Astrocyte (in vitro differentiated cells and primary cell): ENCODE data around the gene SNX5. TPM values are rescaled to one million over a fixed set of nuclear protein-coding genes. Genes with fewer than 3 reads are reported as not detected.

ENCODE experiments used
- DNase-seq: peaks from one replicate; pipeline ENCODE4 v3.0.0-alpha.2; 2010; ENCODE audit warnings: low read depth
- FAIRE-seq: peaks from 2 replicates; lab custom pipeline; 2011; peaks lifted over from hg19 to GRCh38; lab: Jason Lieb, UNC
- H2AFZ ChIP-seq: 2 replicates; pipeline ENCODE4 v1.6.0; 2012; ENCODE audit warnings: low read depth, low read length, inconsistent platforms
- H3K27ac ChIP-seq: 2 replicates; pipeline ENCODE4 v1.5.1; 2011; ENCODE audit warnings: low read depth, low read length, inconsistent platforms
- H3K27me3 ChIP-seq: 2 replicates; pipeline ENCODE4 v1.6.0; 2011; ENCODE audit warnings: low read length, inconsistent platforms; ENCODE audit not compliant: insufficient read depth
- H3K36me3 ChIP-seq: 2 replicates; pipeline ENCODE4 v1.5.1; 2011; ENCODE audit warnings: low read length, inconsistent platforms; ENCODE audit not compliant: insufficient read depth
- H3K4me1 ChIP-seq: 2 replicates; pipeline ENCODE4 v1.5.1; 2011; ENCODE audit warnings: low read length, inconsistent platforms; ENCODE audit not compliant: insufficient read depth
- H3K4me2 ChIP-seq: 2 replicates; pipeline ENCODE4 v1.6.0; 2012; ENCODE audit warnings: low read length, inconsistent platforms
- H3K4me3 ChIP-seq: 2 replicates; pipeline ENCODE4 v1.5.1; 2011; ENCODE audit warnings: low read depth, mild to moderate bottlenecking, low read length, inconsistent platforms; ENCODE audit not compliant: insufficient read depth
- H3K79me2 ChIP-seq: 2 replicates; pipeline ENCODE4 v1.6.0; 2012; ENCODE audit warnings: mild to moderate bottlenecking, low read length, inconsistent platforms; ENCODE audit not compliant: insufficient read depth
- H3K9ac ChIP-seq: 2 replicates; pipeline ENCODE4 v1.6.0; 2012; ENCODE audit warnings: mild to moderate bottlenecking, low read length, inconsistent platforms
- H3K9me3 ChIP-seq: 2 replicates; pipeline ENCODE4 v1.5.1; 2012; ENCODE audit warnings: low read depth, mild to moderate bottlenecking, low read length, inconsistent platforms; ENCODE audit not compliant: insufficient read depth
- H4K20me1 ChIP-seq: 2 replicates; pipeline ENCODE4 v1.6.0; 2012; ENCODE audit warnings: low read length, inconsistent platforms; ENCODE audit not compliant: insufficient read depth
- H3K27ac Mint-ChIP-seq: one replicate; pipeline ENCODE4 v1.8.0; 2021; ENCODE audit warnings: mild to moderate bottlenecking, mixed read lengths; ENCODE audit not compliant: unreplicated experiment
- H3K27me3 Mint-ChIP-seq: one replicate; pipeline ENCODE4 v1.8.0; 2021; ENCODE audit warnings: low read depth, mixed read lengths; ENCODE audit not compliant: unreplicated experiment
- H3K36me3 Mint-ChIP-seq: one replicate; pipeline ENCODE4 v1.8.0; 2021; ENCODE audit warnings: low read depth, mixed read lengths; ENCODE audit not compliant: unreplicated experiment
- H3K4me1 Mint-ChIP-seq: one replicate; pipeline ENCODE4 v1.8.0; 2021; ENCODE audit warnings: low read depth, mixed read lengths; ENCODE audit not compliant: unreplicated experiment
- H3K4me3 Mint-ChIP-seq: one replicate; pipeline ENCODE4 v1.8.0; 2021; ENCODE audit warnings: mild to moderate bottlenecking, moderate library complexity, mixed read lengths; ENCODE audit not compliant: unreplicated experiment
- H3K9me3 Mint-ChIP-seq: one replicate; pipeline ENCODE4 v1.8.0; 2021; ENCODE audit warnings: mild to moderate bottlenecking, mixed read lengths; ENCODE audit not compliant: unreplicated experiment
- CTCF ChIP-seq: IDR thresholded peaks from 2 replicates; pipeline ENCODE4 v1.5.1; 2011; ENCODE audit warnings: low read depth, mild to moderate bottlenecking, inconsistent platforms, low read length, moderate library complexity; ENCODE audit not compliant: insufficient read depth
- EZH2 ChIP-seq: IDR thresholded peaks from 2 replicates; pipeline ENCODE4 v1.6.1; 2012; ENCODE audit warnings: mild to moderate bottlenecking, low read length, inconsistent platforms; ENCODE audit not compliant: insufficient read depth
- total RNA-seq: library from RNA; stranded (reverse); gene quantifications from 2 replicates; pipeline ENCODE4 v1.2.1, GENCODE V29; 2021

Gene SNX5
- total RNA-seq, 1 donor from 2014 or later, result 95.1 TPM

- no peak overlapping the region for H3K27ac ChIP-seq
- H4K20me1 ChIP-seq, result peaks cover 97% of the 10 kb centered on the region
- no peaks in the 10 kb centered on the region for H3K9me3 ChIP-seq
- no peaks in the 10 kb centered on the region for H3K27me3 Mint-ChIP-seq
- H3K9ac ChIP-seq, result no peak overlapping the region
- H3K9me3 Mint-ChIP-seq, result no peaks in the 10 kb centered on the region
- no peak for FAIRE-seq
- peaks cover 51% of the 10 kb centered on the region for H3K36me3 ChIP-seq
- H3K27ac Mint-ChIP-seq, result no peak overlapping the region
- TF ChIP-seq EZH2 (no peak), CTCF (no peak)
- no peak for DNase-seq
- no peaks in the 10 kb centered on the region for H3K27me3 ChIP-seq
- peaks cover 25% of the 10 kb centered on the region for H3K4me1 ChIP-seq
- H3K79me2 ChIP-seq, result peaks cover 97% of the 10 kb centered on the region
- H3K4me2 ChIP-seq, result no peak overlapping the region
- H3K4me3 Mint-ChIP-seq, result no peak overlapping the region
- peaks cover 19% of the 10 kb centered on the region for H3K36me3 Mint-ChIP-seq
- peaks cover 46% of the 10 kb centered on the region for H3K4me1 Mint-ChIP-seq
- H3K4me3 ChIP-seq, result no peak overlapping the region
- no peak overlapping the region for H2AFZ ChIP-seq
Measured at GRCh38 chr20:17956099-17956685, 12.4 kb downstream of the SNX5 start.

DNA sequence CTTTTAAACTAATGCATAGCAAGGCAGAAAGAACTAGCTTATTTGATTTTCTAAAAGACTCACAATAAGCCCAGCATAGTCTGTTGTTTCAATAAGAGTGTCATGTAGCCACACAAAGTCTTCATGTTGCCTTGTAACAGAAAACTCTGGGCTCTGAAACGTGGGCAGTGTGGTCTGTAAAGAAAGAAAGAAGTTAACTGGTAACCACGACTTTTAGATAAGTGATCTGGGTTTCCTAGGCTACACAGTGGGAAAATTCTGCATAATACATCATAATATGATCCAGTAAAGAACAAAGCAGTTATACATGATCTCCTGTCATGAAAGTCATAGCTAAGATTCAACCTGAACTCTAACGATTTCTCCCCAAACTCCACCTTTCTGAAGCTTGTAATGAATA, 13.3 kb downstream of the SNX5 start:
- Histone ChIP-seq H3K27me3 (no peaks in the 10 kb centered on the region), H3K27ac (no peak overlapping the region), H3K4me1 (peaks cover 22% of the 10 kb centered on the region), H2AFZ (no peak overlapping the region), H3K79me2 (peaks cover 97% of the 10 kb centered on the region), H3K4me2 (no peak overlapping the region), H3K9ac (no peak overlapping the region), H4K20me1 (peaks cover 97% of the 10 kb centered on the region), H3K9me3 (no peaks in the 10 kb centered on the region), H3K4me3 (no peak overlapping the region), H3K36me3 (peaks cover 60% of the 10 kb centered on the region)
- FAIRE-seq (no peak), DNase-seq (no peak)
- Mint-ChIP-seq H3K4me1 (peaks cover 40% of the 10 kb centered on the region), H3K4me3 (no peak overlapping the region), H3K36me3 (peaks cover 22% of the 10 kb centered on the region), H3K9me3 (no peaks in the 10 kb centered on the region), H3K27ac (peak overlapping the region; percentile 43), H3K27me3 (no peaks in the 10 kb centered on the region)
- TF ChIP-seq EZH2, result no peak
- no peak for TF ChIP-seq CTCF

DNA sequence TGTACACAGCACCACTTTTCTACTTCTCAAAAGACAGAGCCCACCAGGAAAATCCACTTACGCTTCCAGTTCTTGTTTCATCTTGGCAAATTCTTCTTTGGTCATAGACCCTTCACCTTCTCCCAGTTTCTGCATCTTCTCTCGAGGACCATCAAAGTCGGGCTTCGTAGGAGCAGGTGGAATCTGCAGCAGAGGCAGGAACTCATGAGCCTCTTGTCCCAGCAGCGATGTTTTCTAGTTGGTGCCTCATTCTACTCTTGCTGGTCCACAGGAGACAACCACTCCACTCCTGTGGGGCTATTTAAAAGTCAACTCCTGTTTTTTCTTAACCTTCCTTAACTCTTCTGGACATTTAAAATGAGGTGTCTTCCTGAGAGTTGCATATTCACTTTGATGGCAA, 14.7 kb downstream of the SNX5 start:
- Histone ChIP-seq H3K4me1 (peaks cover 10% of the 10 kb centered on the region), H3K4me3 (no peak overlapping the region), H3K9me3 (no peaks in the 10 kb centered on the region), H3K4me2 (no peak overlapping the region), H3K79me2 (peaks cover 97% of the 10 kb centered on the region), H4K20me1 (peaks cover 97% of the 10 kb centered on the region), H3K27me3 (no peaks in the 10 kb centered on the region), H3K9ac (no peak overlapping the region), H3K27ac (no peak overlapping the region), H3K36me3 (peaks cover 74% of the 10 kb centered on the region), H2AFZ (no peak overlapping the region)
- FAIRE-seq, result no peak
- Mint-ChIP-seq H3K27me3 (no peaks in the 10 kb centered on the region), H3K4me3 (no peak overlapping the region), H3K27ac (no peak overlapping the region), H3K4me1 (peaks cover 28% of the 10 kb centered on the region), H3K9me3 (no peaks in the 10 kb centered on the region), H3K36me3 (peaks cover 22% of the 10 kb centered on the region)
- TF ChIP-seq EZH2 (no peak), CTCF (no peak)
- DNase-seq, result no peak
